Measurements from ENCODE around the gene RPE65.
"Not testable (repeated sequence)": the region's sequence is repeated elsewhere in the genome, so short reads cannot be mapped to it uniquely, and the experiment has no call there.

Gene RPE65

GRCh38 chr1:68453060-68453670, 3.4 kb upstream of the RPE65 start:
- no peak for DNase-seq (ENCODE audit: low read depth in 2 of 3, low spot score in 2 of 3)

GRCh38 chr1:68448365-68448764, 1.4 kb downstream of the RPE65 start:
- no peak for DNase-seq (ENCODE audit: low read depth in 2 of 3, low spot score in 2 of 3)

- DNase-seq (ENCODE audit: low read depth in 2 of 3, low spot score in 2 of 3): no peak
These were observed 4.0 kb downstream of the RPE65 start for GRCh38 chr1:68445709-68446108.

- no peak for DNase-seq (ENCODE audit: low read depth in 2 of 3, low spot score in 2 of 3)
These were observed 6.8 kb downstream of the RPE65 start for GRCh38 chr1:68442822-68443556.

- no peak for DNase-seq (ENCODE audit: low read depth in 2 of 3, low spot score in 2 of 3)
These were observed 7.7 kb downstream of the RPE65 start for GRCh38 chr1:68442006-68442405.

- DNase-seq (ENCODE audit: low read depth in 2 of 3, low spot score in 2 of 3): no peak
These were observed 11.4 kb downstream of the RPE65 start for GRCh38 chr1:68438310-68438709.

- DNase-seq (ENCODE audit: low read depth in 2 of 3, low spot score in 2 of 3): no peak
These were observed 16.4 kb downstream of the RPE65 start for GRCh38 chr1:68433395-68433794.

GRCh38 chr1:68431076-68431475, 18.7 kb downstream of the RPE65 start:
- DNase-seq (ENCODE audit: low read depth in 2 of 3, low spot score in 2 of 3): no peak

GRCh38 chr1:68429233-68429808, 20.4 kb downstream of the RPE65 start:
- no peak for DNase-seq (ENCODE audit: low read depth in 2 of 3, low spot score in 2 of 3)

GRCh38 chr1:68426594-68426993, 23.2 kb downstream of the RPE65 start:
- no peak for DNase-seq (ENCODE audit: low read depth in 2 of 3, low spot score in 2 of 3)

GRCh38 chr1:68421350-68421749, 28.4 kb downstream of the RPE65 start:
- DNase-seq (ENCODE audit: low read depth in 2 of 3, low spot score in 2 of 3): no peak

GRCh38 chr1:68409426-68409825, 40.3 kb downstream of the RPE65 start:
- DNase-seq (ENCODE audit: low read depth in 2 of 3, low spot score in 2 of 3): no peak

GRCh38 chr1:68401506-68401905, 48.2 kb downstream of the RPE65 start:
- no peak for DNase-seq (ENCODE audit: low read depth in 2 of 3, low spot score in 2 of 3)

GRCh38 chr1:68395575-68395974, 54.2 kb downstream of the RPE65 start:
- DNase-seq (ENCODE audit: low read depth in 2 of 3, low spot score in 2 of 3): not testable (repeated sequence)

GRCh38 chr1:68392474-68392873, 57.3 kb downstream of the RPE65 start:
- not testable (repeated sequence) for DNase-seq (ENCODE audit: low read depth in 2 of 3, low spot score in 2 of 3)

- DNase-seq (ENCODE audit: low read depth in 2 of 3, low spot score in 2 of 3): not testable (repeated sequence)
These were observed 63.8 kb downstream of the RPE65 start for GRCh38 chr1:68385798-68386524.

- no peak for DNase-seq (ENCODE audit: low read depth in 2 of 3, low spot score in 2 of 3)
These were observed 64.8 kb downstream of the RPE65 start for GRCh38 chr1:68384872-68385411.

- no peak for DNase-seq (ENCODE audit: low read depth in 2 of 3, low spot score in 2 of 3)
These were observed 65.4 kb downstream of the RPE65 start for GRCh38 chr1:68384321-68384813.

- DNase-seq (ENCODE audit: low read depth in 2 of 3, low spot score in 2 of 3): no peak
These were observed 66.7 kb downstream of the RPE65 start for GRCh38 chr1:68383092-68383491.

GRCh38 chr1:68379085-68379478, 70.7 kb downstream of the RPE65 start:
- DNase-seq (ENCODE audit: low read depth in 2 of 3, low spot score in 2 of 3): no peak
